ENCODE results near the gene KRR1.

GRCh38 chr12:75483431-75483830, 28.0 kb downstream of the KRR1 start:
- TF ChIP-seq CTCF (conservative IDR thresholded peaks at IDR 0.05) (no peak), ZFX (IDR thresholded peaks at IDR 0.05) (no peak)

Measured in C4-2B (cell line).